Stimulated activated naive CD8-positive, alpha-beta T cell treated with anti-CD3 and anti-CD28 coated beads, Interleukin-15, Interleukin-2, amounts not matched to agents 100 ng/mL and 50 ng/mL, for 24 hours (primary cell): ENCODE data around the gene ARID4B.
A peak's percentile ranks its signal among the peaks of the same experiment; 100 is the strongest.
"Not testable (repeated sequence)": the region's sequence is repeated elsewhere in the genome, so short reads cannot be mapped to it uniquely, and the experiment has no call there.

Source experiments
- H3K27ac Mint-ChIP-seq: one replicate; pipeline ENCODE4 v1.8.0; 2021; ENCODE audit warnings: mild to moderate bottlenecking, mixed read lengths
- H3K27me3 Mint-ChIP-seq: one replicate; pipeline ENCODE4 v1.8.0; 2021; ENCODE audit warnings: mixed read lengths
- H3K36me3 Mint-ChIP-seq: one replicate; pipeline ENCODE4 v1.8.0; 2021; ENCODE audit warnings: low read depth, mixed read lengths
- H3K4me1 Mint-ChIP-seq: one replicate; pipeline ENCODE4 v1.8.0; 2021; ENCODE audit warnings: low read depth, mixed read lengths
- H3K4me3 Mint-ChIP-seq: one replicate; pipeline ENCODE4 v1.8.0; 2021; ENCODE audit warnings: mild to moderate bottlenecking, mixed read lengths
- H3K9me3 Mint-ChIP-seq: one replicate; pipeline ENCODE4 v1.8.0; 2021; ENCODE audit warnings: mixed read lengths

ARID4B gene

DNA sequence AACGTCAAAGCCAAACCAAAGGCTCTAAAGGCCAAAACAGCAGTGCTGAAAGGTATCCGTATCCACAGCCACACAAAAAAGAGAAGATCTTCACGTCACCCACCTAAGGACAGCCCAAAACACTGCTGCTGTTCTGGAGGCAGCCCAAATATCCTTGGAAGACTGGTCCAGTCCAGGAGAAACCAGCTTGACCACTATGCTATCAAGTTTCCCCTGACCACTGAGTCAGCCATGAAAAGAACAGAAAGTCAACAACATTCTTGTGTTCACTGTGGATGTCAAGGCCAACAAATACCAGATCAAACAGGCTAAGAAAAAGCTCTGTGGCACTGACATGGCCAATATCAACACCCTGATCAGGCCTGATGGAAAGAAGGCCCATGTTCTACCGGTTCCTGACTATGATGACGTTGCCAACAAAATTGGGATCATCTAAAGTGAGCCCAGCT, 32.1 kb downstream of the ARID4B start:
- H3K4me1 Mint-ChIP-seq: peaks cover 72% of the 10 kb centered on the region
- peak overlapping the region; percentile 23 for H3K27ac Mint-ChIP-seq
- H3K36me3 Mint-ChIP-seq: peaks cover 6% of the 10 kb centered on the region
- H3K4me3 Mint-ChIP-seq: no peak overlapping the region
- no peaks in the 10 kb centered on the region for H3K27me3 Mint-ChIP-seq
- peaks cover 4% of the 10 kb centered on the region for H3K9me3 Mint-ChIP-seq

DNA sequence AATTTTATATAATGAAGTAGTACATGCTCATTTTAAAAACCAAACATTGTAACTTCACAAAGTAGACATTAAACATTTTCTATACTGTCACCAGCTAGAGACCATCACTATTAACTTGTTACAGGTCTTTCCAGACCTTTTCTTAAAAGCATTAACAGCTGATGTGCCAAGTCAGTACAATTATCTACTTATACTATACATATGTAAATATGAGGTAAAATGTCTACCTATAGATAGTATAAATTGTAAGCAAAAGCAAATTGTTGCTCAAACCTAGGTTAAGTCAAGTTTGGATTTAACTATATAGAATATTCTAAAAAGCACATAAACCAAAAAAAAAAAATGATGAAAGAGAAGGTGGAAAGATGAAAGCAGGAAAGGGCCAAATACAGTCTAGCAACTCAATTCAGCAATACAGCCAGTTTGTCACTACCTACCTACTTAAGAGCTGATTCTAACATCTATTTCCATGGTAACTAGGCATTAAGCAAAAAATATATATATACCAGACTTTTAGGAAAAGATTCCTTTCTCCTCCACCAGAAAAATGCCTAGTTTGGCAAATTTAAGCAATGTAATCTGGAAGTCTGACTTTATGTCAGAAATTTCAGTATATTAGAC, 34.5 kb downstream of the ARID4B start:
- Mint-ChIP-seq H3K4me3 (no peak overlapping the region), H3K9me3 (peaks cover 4% of the 10 kb centered on the region), H3K4me1 (peaks cover 72% of the 10 kb centered on the region), H3K27me3 (no peaks in the 10 kb centered on the region), H3K36me3 (peaks cover 7% of the 10 kb centered on the region), H3K27ac (peak overlapping the region; percentile 45)

DNA sequence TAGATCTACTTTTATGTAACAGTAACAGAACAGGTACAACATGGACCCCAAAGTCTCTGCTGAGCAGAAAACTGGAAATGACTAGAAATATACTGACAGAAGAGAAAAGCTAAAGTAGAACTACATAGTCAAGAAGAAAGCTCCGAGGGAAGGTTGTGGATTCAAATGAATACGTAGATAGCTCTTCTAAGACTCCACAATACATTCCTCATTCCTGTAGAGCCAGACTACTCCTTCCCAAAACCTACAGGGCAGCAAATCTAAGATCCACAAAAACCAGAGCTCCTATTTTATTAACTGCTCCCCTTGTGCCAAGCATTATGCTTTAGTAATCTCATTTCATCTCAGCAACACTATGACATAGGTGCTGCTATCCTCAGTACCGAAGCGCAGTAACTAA, 35.2 kb downstream of the ARID4B start:
- H3K27me3 Mint-ChIP-seq: no peaks in the 10 kb centered on the region
- H3K4me3 Mint-ChIP-seq: no peak overlapping the region
- H3K36me3 Mint-ChIP-seq: peaks cover 8% of the 10 kb centered on the region
- peaks cover 73% of the 10 kb centered on the region for H3K4me1 Mint-ChIP-seq
- H3K9me3 Mint-ChIP-seq: peaks cover 4% of the 10 kb centered on the region
- no peak overlapping the region for H3K27ac Mint-ChIP-seq

DNA sequence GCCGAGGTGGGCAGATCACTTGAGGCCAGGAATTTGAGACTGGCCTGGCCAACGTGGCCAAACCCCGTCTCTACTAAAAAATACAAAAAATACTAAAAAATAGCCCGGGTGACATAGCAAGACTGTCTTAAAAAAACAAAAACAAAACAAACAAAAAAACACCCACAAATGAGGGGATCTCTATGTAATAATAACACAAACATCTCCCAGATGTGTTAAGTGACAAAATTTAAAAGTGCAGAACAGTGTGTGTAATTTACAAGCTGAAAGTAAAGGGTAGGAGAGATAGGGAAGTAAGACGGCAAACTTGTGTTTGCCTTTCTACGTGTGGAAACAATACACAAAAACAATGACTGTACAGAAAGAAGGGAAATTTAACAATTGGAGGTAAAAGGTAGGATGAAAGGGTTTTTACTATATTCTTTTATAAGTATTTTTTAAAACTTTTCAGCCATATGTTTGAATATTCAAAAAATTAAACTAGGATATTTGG, 36.3 kb downstream of the ARID4B start:
- Mint-ChIP-seq H3K4me3 (no peak overlapping the region), H3K27me3 (no peaks in the 10 kb centered on the region), H3K4me1 (peaks cover 73% of the 10 kb centered on the region), H3K36me3 (peaks cover 5% of the 10 kb centered on the region), H3K9me3 (peaks cover 4% of the 10 kb centered on the region), H3K27ac (no peak overlapping the region)

DNA sequence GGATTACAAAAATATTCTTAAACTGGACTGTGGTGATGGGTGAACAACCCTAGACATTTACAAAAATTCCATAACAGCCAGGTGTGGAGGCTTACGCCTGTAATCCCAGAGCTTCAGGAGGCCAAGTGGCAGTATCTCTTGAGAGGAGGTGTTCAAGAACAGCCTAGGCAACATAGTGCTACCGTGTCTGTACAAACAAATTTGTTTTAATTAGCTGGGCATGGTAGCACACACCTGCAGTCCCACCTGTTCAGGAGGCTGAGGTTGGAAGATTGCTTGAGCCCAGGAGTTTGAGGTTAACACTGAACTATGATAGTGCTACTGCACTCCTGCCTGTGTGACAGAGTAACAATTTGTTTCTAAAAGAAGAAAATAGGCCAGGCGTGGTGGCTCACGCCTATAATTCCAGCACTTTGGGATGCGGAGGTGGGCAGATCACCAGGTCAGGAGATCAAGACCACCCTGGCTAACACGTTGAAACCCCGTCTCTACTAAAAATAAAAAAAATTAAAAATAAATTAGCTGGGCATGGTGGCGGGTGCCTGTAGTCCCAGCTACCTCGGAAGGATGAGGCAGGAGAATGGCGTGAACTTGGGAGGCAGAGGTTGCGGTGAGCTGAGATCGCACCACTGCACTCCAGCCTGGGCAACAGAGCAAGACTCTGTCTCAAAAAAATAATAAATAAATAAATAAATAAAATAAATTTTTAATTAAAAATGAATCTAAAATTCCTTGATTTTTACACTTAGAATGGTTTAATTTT, 37.1 kb downstream of the ARID4B start:
- Mint-ChIP-seq H3K4me1 (peaks cover 75% of the 10 kb centered on the region), H3K27ac (no peak overlapping the region), H3K36me3 (peaks cover 5% of the 10 kb centered on the region), H3K9me3 (peaks cover 3% of the 10 kb centered on the region), H3K4me3 (no peak overlapping the region), H3K27me3 (no peaks in the 10 kb centered on the region)

DNA sequence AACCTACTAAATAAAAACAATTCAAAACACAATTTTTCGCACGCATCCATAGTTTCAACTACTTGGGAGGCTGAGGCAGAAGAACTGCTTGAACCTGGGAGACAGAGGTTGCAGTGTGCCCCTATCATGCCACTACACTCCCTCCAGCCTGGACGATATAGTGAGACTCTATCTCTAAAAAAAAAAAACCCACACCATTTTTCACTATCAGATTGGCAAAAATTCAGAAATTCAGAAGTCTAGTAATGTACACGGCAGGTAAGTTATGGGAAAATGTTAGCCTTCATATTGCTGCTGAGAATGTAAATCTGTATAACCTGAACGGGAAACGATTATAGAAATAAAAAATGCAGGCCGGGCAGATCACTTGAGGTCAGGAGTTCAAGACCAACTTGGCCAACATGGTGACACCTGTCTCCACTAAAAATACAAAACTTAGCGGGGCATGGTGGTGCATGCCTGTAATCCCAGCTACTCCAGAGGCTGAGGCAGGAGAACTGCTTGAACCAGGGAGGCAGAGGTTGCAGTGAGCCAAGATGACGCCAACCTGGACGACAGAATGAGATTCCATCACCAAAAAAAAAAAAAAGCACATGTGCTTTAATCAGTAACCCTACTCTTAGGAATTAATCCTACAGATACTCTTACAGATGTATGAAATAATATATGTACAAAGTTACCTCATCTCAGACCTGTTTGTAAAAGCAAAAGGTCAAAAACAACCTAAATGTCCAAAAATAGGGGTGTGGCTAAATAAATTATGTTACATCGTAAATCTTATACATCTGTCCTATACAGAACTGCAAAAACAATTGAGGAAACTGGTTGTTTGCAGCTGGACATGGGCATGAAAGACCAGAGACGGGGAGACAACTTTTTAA, 37.9 kb downstream of the ARID4B start:
- H3K4me3 Mint-ChIP-seq: no peak overlapping the region
- peaks cover 79% of the 10 kb centered on the region for H3K4me1 Mint-ChIP-seq
- no peaks in the 10 kb centered on the region for H3K9me3 Mint-ChIP-seq
- H3K36me3 Mint-ChIP-seq: peaks cover 9% of the 10 kb centered on the region
- peak overlapping the region; percentile 45 for H3K27ac Mint-ChIP-seq
- H3K27me3 Mint-ChIP-seq: no peaks in the 10 kb centered on the region

DNA sequence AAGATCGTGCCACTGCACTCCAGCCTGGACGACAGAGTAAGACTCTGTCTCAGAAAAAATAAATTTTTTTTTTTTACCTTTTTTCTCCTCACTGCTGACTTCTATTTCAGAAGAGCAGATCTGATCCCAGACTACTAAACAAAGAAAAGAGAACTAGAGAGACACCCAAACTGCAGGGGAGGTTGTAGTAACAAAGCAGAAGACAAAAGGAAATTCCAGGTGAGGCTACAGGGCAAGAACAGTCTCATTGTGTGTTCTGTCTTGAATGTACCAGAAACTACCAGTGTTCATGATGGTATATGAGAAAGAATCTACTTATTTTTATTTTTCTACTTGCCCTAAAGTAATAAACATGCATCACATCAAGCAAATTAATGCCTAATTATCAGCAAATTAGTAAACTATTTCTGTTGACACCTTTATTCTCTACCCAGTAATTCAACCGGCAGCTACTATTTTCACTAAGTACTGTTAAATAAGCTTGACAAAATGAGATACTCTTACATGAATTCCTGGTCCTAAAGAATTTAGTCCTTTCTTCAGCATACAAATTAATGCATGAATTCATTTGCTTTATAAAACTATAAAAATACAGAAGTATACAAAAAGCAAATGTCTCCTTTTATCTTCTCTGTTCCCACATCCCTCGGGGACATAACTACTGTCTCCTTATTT, 40.6 kb downstream of the ARID4B start:
- Mint-ChIP-seq H3K27ac (no peak overlapping the region), H3K4me1 (peaks cover 71% of the 10 kb centered on the region), H3K4me3 (no peak overlapping the region), H3K36me3 (peaks cover 9% of the 10 kb centered on the region), H3K27me3 (no peaks in the 10 kb centered on the region), H3K9me3 (no peaks in the 10 kb centered on the region)

DNA sequence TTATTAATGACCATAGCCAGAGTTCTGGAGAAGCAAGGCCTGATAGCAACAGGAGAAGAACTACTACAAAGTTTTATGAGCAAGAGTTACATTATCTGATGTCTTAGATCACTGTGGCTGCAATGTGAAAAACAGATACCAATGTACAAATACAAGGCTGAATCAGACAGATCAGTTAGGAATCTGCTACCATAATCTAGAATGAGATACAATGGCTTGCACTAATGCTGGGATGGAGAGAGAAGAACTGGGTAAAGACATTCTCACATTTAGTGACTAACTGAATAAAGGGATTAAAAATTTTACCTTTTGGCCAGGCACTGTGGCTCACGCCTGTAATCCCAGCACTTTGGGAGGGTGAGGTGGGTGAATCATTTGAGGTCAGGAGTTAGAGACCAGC, 41.3 kb downstream of the ARID4B start:
- H3K9me3 Mint-ChIP-seq: no peaks in the 10 kb centered on the region
- H3K27ac Mint-ChIP-seq: peak overlapping the region; percentile 3
- peaks cover 9% of the 10 kb centered on the region for H3K36me3 Mint-ChIP-seq
- H3K4me3 Mint-ChIP-seq: no peak overlapping the region
- peaks cover 72% of the 10 kb centered on the region for H3K4me1 Mint-ChIP-seq
- no peaks in the 10 kb centered on the region for H3K27me3 Mint-ChIP-seq

DNA sequence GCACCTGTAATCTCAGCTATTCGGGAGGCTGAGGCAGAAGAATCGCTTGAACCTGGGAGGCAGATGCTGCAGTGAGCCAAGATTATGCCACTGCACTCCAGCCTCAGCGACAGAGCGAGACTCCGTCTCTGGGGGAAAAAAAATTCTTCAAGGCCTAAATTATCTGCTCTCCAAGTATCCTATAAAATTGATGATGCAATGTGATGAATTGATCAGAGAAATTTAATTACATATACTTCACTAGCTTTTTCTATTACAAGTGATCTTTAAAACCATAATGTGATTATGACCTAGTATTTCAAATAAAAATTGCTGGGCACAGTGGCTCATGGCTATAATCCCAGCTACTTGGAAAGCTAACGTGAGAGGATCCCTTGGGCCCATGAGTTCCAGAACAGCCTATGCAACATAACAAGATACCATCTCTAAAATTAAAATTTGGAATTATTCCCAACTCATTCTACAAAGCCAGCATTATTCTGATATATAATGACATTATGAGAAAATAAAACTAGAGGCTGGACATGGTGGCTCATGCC, 43.7 kb downstream of the ARID4B start:
- no peaks in the 10 kb centered on the region for H3K9me3 Mint-ChIP-seq
- H3K4me3 Mint-ChIP-seq: no peak overlapping the region
- no peaks in the 10 kb centered on the region for H3K27me3 Mint-ChIP-seq
- H3K36me3 Mint-ChIP-seq: peaks cover 9% of the 10 kb centered on the region
- no peak overlapping the region for H3K27ac Mint-ChIP-seq
- peaks cover 67% of the 10 kb centered on the region for H3K4me1 Mint-ChIP-seq

DNA sequence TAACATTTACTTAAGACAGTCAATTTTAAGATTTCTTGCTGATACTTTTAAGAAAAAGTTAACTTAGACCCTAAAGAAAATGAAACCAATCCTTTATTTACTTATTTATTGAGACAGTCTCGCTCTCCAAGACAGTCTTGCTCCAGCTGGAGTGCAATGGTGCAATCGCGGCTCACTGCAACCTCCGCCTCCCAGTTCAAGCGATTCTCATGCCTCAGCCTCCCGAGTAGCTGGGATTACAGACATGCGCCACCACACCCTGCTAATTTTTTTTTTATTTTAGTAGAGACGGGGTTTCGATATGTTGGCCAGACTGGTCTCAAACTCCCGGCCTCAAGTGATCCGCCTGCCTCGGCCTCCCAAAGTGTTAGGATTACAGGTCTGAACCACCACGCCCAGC, 44.3 kb downstream of the ARID4B start:
- H3K4me3 Mint-ChIP-seq, H3K36me3 Mint-ChIP-seq, H3K27ac Mint-ChIP-seq, H3K27me3 Mint-ChIP-seq, H3K9me3 Mint-ChIP-seq: not testable (repeated sequence)
- peaks cover 69% of the 10 kb centered on the region for H3K4me1 Mint-ChIP-seq

DNA sequence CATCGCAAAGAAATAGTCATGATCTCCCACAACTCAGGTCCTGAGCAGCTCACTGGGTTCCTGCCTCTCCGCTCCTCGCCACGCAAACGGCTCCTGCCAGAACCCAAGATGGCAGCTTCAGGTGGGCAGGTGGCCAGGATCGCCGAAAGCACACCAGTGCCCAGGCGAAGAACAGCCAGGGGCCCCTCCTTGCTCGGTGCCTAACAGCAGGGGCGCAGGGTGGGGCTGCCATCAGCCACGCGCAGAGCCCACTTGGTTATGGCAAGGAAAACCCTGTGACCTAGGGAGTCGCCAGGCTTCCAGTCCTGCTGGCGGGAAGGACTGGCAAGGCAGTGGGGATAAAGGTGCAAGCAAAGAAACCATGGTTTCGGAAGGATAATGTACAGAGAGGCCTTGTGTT, 47.5 kb downstream of the ARID4B start:
- Mint-ChIP-seq H3K4me1 (peaks cover 65% of the 10 kb centered on the region), H3K4me3 (no peak overlapping the region), H3K36me3 (peaks cover 7% of the 10 kb centered on the region), H3K27ac (no peak overlapping the region), H3K9me3 (no peaks in the 10 kb centered on the region), H3K27me3 (no peaks in the 10 kb centered on the region)

DNA sequence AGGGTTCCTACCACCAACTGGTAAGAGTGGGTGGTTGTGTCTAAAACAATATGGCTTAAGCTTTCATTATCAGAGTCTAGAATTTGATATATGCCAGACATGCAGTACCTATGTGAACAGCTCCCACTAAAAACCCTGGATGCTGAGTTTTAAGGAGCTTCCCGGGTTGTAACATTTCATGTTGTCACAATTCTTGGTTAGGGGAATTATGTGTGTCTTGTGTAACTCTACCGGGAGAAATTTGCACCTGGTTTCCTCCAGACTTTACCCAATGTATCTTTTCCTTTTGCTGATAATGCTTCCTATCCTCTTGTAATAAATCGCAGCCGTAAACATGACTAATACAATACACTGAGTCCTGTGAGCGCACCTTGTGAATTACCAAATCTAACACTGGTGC, 48.3 kb downstream of the ARID4B start:
- Mint-ChIP-seq H3K27ac (no peak overlapping the region), H3K36me3 (peaks cover 4% of the 10 kb centered on the region), H3K27me3 (no peaks in the 10 kb centered on the region), H3K9me3 (no peaks in the 10 kb centered on the region), H3K4me1 (peaks cover 67% of the 10 kb centered on the region), H3K4me3 (no peak overlapping the region)

DNA sequence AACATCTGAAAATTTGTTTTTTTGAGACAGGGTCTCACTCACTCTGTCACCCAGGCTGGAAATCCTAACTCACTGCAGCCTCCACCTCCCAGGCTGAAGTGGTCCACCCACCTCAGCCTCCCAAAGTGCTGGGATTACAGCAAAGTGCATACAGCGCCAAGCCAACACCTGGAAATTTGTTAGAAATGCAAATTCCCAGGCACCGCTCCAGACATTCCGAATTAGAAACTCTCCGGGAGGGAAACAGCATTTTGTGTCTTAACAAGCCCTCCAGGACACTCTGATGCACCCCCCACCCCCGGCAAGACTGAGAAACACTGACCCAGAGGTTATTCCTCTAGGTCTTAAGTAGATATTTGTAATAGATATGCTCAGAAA, 49.1 kb downstream of the ARID4B start:
- Mint-ChIP-seq H3K4me1 (peaks cover 64% of the 10 kb centered on the region), H3K4me3 (no peak overlapping the region), H3K27me3 (no peaks in the 10 kb centered on the region), H3K9me3 (no peaks in the 10 kb centered on the region), H3K36me3 (peaks cover 4% of the 10 kb centered on the region), H3K27ac (no peak overlapping the region)

DNA sequence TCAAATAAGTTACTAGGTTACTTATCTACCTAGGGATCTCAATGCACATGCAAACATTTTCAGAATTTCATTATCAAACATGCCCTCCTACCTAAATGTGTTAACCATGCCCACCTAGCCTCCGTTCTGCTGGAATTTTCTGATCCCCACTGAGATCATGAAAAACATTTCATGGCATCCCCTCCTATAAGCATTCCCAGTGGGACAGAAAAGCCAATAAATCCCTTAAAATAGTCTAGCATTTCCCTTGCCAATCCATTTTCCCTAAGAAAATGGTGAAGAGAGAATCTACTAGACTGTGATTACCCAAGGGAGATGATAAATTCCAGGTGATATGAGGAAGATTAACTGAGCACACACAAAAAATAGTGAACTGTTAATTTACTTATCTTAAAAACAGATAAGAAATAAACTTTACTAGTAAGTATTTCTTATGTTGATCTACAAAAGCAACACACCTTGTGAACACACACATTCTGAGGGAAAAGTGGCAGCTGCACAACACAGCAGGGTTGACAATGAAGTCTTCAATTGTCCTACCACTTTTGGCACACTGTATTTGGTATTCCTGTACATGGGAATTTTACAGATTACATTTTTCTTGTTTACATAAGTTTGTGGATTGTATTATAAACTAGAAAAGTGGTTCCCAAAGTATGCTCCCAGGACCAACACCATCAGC, 49.6 kb downstream of the ARID4B start:
- Mint-ChIP-seq H3K9me3 (no peaks in the 10 kb centered on the region), H3K27me3 (no peaks in the 10 kb centered on the region), H3K4me1 (peaks cover 69% of the 10 kb centered on the region), H3K27ac (peak overlapping the region; percentile 59), H3K4me3 (no peak overlapping the region), H3K36me3 (peaks cover 4% of the 10 kb centered on the region)
